GM21737 (cell line): ENCODE measurements around the gene IL16.

Experiments used
- ATAC-seq: cut with Tn5 transposase; IDR thresholded peaks from one replicate; pipeline ENCODE4 v1.9.1; 2021; ENCODE audit warnings: mild to moderate bottlenecking, moderate library complexity; ENCODE audit not compliant: unreplicated experiment

The IL16 gene

GRCh38 chr15:81361891-81362290 is 165.2 kb downstream of the IL16 start:
- no peak for ATAC-seq

DNA sequence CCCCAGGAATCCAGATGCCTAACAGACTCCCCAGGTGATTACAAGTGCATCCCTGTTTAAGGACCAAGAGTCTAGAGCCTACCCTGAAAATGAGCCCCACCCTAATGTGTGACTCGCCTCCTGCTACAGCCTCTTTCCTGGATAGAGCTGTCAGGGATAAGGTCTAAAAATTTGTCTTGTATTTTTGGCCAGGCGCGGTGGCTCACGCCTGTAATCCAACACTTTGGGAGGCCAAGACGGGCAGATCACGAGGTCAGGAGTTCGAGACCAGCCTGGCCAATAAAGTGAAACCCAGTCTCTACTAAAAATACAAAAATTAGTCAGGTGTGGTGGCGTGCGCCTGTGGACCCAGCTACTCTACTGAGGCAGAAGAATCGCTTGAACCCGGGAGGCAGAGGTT is 166.1 kb downstream of the IL16 start:
- no peak for ATAC-seq

DNA sequence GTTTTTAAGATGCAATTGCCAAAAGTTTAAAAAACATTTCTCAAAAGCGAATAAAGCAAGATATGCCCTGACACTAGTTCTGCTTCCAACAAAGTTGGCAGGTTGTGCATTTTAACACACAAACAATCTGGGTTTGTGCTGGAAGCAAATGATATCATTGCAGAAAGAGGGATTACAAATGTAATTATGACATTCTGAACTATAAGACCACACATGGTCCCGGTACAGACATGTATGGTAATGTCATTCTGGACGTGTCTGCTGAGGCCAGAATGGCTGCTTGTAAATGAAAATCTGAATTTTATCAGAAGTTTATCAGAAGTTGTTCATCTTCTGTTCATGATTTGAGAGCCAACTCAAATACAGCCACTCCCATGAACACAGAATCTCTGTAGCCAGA is 166.6 kb downstream of the IL16 start:
- no peak for ATAC-seq
